HG03558 (cell line): ENCODE measurements around the gene TRIM13.
A peak's percentile ranks its signal among the peaks of the same experiment; 100 is the strongest.

Experiments
- ATAC-seq: cut with Tn5 transposase; IDR thresholded peaks from one replicate; pipeline ENCODE4 v1.9.1; 2021; ENCODE audit warnings: moderate number of reproducible peaks; ENCODE audit not compliant: unreplicated experiment; ENCODE audit errors: extremely low read depth

The TRIM13 gene

DNA sequence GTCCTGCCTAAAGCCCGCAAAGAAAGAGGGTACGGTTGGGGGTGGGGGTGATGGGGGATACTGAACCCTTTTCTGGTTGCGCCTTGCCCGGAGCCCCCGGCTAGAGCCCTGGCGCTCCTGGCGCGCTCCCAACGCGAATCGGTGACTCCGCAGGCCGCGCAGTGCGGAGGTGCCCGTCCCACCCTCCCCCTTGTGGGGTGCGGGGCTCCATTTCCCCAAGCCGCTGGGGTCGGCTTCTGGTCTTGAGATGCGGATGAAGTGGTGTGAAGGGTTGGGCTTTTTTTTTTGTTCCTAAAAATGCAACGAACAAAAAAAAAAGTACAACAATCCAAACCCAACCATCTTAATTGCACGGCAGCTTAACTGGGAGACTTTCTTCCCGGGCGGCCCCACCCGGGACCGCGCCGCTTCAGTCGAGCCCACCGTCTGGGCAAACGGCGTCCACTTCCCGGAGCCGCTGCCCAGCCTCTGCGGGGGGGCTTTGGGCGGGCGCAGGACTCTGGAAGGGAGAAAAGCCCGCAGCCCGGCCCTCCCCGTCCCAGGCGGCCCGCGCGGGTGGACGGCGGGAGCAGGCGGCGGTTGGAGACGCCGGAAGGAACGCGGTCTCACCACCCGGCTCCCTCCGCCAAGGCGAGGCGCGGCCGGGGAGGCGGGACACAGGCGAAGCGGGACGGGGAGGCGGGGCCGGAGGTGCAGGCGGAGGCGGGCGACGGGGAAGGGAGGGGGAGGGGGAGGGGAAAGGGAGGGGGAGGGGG lies 504 bp upstream of the TRIM13 start:
- no peak for ATAC-seq

DNA sequence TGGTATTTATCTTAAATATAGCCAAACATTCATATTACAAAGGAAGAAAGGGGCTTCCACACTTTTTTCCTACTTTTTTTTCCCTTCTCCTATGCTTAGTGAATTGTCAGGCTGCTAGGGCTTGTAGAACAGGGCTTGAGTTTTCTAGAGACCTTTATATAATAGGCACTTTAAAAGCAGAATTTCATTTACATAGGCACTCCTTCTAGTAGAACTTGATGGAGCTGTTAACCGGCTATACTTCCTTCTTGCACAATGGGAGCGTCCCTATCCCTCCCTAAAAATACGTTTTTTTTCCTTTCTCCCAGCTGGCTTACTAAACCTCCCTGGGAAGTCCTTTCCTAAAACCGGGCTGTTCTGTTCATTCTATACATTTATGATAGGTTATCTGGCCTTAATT lies 1.1 kb downstream of the TRIM13 start:
- ATAC-seq: no peak

GRCh38 chr13:49998714-49999624 lies 2.1 kb downstream of the TRIM13 start:
- ATAC-seq: no peak

- no peak for ATAC-seq
Observed at GRCh38 chr13:50001287-50001686, 4.4 kb downstream of the TRIM13 start.

DNA sequence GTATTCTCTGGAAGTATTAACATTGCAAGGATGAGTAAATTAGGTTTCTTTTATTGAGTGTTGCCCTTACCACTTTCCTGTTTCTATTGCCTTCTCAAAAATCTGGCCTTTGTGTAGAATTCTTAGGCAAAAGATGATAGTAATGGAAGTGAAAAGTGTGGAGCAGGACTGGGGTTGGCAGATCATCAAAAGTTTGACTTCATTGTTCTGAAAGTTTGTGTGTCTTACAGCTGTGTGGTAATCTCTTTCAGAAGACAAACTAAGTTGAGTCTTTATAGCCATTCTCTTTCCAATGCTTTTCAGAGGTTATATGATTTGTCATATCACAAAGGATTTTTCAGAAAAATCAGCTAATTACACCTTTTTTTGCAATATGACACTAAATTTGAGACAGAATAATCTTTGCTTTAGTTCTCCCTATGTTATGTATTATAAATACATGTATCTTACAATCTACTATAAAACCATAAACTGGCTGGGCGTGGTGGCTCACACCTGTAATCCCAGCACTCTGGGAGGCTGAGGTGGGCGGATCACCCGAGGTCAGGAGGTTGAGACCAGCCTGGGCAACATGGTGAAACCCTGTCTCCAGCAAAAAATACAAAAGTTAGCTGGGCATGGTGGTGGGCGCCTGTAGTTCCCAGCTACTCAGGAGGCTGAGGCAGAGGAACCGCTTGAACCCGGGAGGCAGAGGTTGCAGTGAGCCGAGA lies 9.7 kb downstream of the TRIM13 start:
- ATAC-seq: no peak

DNA sequence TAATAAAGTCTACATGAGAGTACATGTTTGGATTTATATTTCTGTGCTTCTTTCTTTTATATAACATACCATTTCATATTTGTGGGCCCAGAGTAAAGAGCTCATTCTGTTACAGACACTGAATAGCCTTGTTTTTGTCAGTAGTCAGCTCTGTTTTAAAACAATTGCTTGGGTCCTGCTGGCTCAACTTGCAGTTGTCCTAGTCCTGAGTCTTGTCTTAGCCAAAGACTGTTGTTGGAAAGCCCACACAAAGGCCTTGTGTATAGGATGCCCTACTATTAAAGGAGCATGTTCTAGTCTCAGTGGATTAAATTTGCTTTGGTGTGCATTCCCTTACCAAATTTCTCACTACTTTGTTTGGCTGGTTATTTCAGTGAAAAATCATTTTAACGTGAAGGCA lies 14.6 kb downstream of the TRIM13 start:
- no peak for ATAC-seq

DNA sequence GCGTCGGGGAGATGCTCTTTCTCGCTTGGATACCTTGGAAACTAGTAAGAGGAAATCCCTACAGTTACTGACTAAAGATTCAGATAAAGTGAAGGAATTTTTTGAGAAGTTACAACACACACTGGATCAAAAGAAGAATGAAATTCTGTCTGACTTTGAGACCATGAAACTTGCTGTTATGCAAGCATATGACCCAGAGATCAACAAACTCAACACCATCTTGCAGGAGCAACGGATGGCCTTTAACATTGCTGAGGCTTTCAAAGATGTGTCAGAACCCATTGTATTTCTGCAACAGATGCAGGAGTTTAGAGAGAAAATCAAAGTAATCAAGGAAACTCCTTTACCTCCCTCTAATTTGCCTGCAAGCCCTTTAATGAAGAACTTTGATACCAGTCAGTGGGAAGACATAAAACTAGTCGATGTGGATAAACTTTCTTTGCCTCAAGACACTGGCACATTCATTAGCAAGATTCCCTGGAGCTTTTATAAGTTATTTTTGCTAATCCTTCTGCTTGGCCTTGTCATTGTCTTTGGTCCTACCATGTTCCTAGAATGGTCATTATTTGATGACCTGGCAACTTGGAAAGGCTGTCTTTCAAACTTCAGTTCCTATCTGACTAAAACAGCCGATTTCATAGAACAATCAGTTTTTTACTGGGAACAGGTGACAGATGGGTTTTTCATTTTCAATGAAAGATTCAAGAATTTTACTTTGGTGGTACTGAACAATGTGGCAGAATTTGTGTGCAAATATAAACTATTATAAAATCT lies 15.7 kb downstream of the TRIM13 start:
- ATAC-seq: no peak

DNA sequence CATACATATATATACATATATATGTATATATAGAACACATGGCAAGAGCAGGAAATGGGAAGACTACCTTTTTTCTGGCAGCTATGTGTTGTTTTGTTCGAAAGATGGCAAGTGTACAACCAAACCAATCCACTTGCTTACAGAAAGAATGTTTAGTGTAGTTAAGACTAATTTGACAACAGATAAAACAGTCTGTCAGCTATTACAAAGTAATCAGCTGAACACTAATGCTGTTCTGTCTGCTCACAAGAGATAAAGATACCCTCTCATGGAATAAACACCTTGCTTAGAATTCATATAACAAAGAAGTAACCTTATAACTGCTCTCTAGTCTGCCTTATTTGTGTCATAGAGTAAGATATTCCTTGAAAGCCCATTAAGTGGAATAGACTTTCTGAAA lies 17.5 kb downstream of the TRIM13 start:
- ATAC-seq: no peak

DNA sequence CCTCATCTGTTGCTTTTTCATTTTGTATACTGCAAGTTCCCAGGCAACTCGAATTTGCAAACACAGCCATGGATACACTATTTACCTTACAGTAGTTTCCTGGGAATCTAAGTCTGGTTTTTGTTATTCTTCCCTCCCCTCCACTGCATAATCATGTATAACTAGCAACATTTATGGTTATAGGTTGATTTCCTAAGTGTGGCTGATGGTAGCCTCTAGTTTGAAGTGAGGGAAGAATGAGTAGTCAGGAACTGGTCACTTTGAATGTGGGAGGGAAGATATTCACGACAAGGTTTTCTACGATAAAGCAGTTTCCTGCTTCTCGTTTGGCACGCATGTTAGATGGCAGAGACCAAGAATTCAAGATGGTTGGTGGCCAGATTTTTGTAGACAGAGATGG lies 18.4 kb downstream of the TRIM13 start, which contains the start of gene KCNRG:
KCNRG (plus strand) TSS at position 187 of the 400 bp plus-strand sequence; CDS start at position 237, 50 bp downstream.
- no peak for ATAC-seq

DNA sequence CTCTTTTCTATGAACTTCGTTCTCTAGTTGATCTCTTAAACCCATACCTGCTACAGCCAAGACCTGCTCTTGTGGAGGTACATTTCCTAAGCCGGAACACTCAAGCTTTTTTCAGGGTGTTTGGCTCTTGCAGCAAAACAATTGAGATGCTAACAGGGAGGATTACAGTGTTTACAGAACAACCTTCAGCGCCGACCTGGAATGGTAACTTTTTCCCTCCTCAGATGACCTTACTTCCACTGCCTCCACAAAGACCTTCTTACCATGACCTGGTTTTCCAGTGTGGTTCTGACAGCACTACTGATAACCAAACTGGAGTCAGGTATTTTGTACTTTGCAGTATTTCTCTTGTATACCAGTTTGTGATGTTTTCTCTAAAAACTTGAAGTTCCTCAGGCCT lies 18.9 kb downstream of the TRIM13 start:
- no peak for ATAC-seq

DNA sequence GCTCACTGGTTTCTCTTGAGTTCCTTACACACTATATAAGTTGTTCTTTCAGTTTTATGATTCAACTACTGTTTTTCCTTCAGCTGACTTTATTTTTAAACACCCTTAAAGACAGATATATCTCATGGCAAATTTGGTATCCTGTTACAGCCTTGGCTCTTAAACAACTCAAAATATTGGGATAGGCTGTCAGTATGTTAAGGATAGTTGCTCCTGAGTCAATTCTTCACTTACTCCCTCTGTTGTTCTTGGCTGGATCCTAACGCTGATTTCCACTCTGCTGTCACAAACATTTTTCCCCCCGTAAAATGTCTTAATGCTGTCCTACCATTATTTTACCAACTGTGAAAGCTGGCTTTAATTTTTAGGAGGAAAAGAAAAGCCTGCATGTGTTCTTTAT lies 19.6 kb downstream of the TRIM13 start:
- no peak for ATAC-seq

- no peak for ATAC-seq
Observed at GRCh38 chr13:50017819-50018218, 21.0 kb downstream of the TRIM13 start.

GRCh38 chr13:50025436-50025835 lies 28.6 kb downstream of the TRIM13 start:
- no peak for ATAC-seq

- peak; percentile 98 for ATAC-seq
Observed at GRCh38 chr13:50026788-50027473, 30.1 kb downstream of the TRIM13 start.

DNA sequence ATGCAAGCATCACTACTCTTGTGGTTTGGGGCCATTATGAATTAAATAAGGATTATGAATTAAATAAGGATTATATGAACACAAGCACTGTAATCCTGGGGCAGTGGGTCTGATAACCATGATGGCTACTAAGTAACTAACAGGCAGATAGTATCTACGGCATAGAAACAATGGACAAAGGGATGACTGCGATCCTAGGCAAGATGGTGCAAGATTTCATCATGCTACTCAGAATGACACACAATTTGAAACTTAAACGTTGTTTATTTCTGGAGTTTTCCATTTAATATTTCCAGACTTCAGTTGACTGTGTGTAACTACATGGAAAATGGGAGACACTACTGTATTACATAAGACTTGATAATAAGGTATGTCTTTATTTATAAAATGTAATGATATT lies 33.5 kb downstream of the TRIM13 start:
- ATAC-seq: no peak

GRCh38 chr13:50033725-50034124 lies 36.9 kb downstream of the TRIM13 start:
- ATAC-seq: no peak

GRCh38 chr13:50037788-50038187 lies 40.9 kb downstream of the TRIM13 start:
- ATAC-seq: no peak

DNA sequence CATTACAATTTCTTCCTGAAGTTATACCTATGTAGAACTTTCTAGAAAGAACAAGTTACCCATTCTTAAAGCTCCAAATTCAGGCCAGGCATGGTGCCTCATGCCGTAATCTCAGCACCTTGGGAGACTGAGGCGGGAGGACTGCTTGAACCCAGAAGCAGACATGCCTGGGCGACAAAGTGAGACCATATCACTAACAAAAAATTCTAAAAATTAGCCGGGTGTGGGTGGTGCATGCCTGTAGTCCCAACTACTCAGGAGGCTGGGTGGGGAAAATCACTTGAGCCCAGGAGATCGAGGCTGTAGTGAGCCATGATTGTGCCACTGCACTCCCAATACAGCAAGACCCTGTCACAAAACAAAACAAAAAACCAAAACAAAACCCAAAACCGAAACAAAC lies 41.4 kb downstream of the TRIM13 start:
- ATAC-seq: no peak

GRCh38 chr13:50052478-50052877 lies 55.6 kb downstream of the TRIM13 start:
- ATAC-seq: no peak
